H54 (cell line): Measurements from ENCODE around the gene FAM131B.
A peak's percentile ranks its signal among the peaks of the same experiment; 100 is the strongest.

Experiments
- DNase-seq: peaks from one replicate; pipeline ENCODE4 v3.0.0; 2011; ENCODE audit warnings: low spot score, mixed read lengths; ENCODE audit not compliant: insufficient read length
- FAIRE-seq: peaks from 3 replicates; lab custom pipeline; 2011; peaks lifted over from hg19 to GRCh38; lab: Jason Lieb, UNC
- POLR2A ChIP-seq: IDR thresholded peaks from 2 replicates; pipeline ENCODE4 v1.6.1; 2011; ENCODE audit warnings: low read depth, mild to moderate bottlenecking, low read length

FAM131B gene

GRCh38 chr7:143354376-143354775, 8.1 kb downstream of the FAM131B start:
- FAIRE-seq, result no peak
- no peak for DNase-seq
- TF ChIP-seq POLR2A, result no peak

GRCh38 chr7:143352531-143353002, 9.9 kb downstream of the FAM131B start:
- no peak for FAIRE-seq

DNA sequence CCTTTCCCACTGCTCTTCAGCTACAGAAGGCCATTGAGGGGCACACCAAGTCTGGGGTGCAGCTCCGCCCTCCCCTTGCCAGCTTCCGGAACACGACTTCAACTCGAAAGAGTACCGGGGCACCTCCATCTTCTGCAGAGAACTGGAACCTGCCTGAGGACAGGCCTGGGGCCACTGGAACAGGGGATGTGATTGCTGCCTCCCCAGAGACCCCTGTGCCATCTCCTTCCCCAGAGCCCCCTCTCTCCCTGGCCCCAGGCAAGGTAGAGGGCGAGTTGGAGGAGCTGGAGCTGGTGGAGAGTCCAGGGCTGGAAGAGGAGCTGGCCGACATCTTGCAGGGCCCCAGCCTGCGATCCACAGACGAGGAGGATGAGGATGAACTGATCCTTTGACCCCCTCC, 10.9 kb downstream of the FAM131B start:
- no peak for FAIRE-seq
- TF ChIP-seq POLR2A, result no peak

More at GRCh38 chr7:143352531-143353002, 9.9 kb downstream of the FAM131B start:
- no peak for TF ChIP-seq POLR2A
- DNase-seq, result no peak

DNA sequence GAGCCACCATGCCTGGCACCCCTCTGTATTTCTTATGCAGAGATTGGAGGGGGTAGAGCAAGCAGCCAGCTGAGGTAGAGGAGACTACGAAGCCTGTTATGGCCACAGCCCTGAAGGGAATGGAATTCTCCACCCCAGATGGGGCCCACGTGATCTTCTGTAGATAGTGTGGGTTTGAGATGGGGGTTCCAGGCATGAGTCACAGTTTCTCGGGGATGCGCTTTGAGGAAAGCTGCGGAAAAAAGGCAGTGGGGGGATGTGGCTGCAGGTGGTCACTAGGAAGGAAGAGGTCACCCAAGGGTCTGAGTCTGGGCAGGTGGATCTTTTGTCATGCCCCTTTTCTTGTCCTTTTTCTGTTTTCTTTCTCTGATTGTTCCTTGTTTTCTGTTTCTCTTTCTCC, 11.5 kb downstream of the FAM131B start:
- DNase-seq (no peak), FAIRE-seq (no peak)
- TF ChIP-seq POLR2A, result no peak

More for the DNA sequence above, 10.9 kb downstream of the FAM131B start:
- DNase-seq, result no peak

DNA sequence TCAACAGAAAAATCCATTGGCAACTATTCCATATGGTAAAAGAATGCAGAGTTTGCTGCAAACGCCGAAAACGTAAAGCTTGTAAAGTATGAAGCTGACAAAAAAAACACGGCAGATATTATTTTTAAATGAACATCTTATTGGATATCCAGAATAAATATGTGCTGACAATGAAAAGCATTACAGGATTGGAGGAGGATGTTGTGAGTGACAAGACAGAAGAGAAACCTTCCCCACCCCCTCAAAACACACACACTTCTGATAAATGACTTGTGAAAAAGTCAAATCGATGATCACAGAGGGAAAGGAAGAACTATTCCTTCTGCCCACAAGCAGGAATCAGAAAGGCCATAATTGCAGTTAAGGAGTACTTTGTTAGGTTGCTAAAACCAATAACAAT, 14.6 kb downstream of the FAM131B start:
- FAIRE-seq (no peak), DNase-seq (no peak)
- TF ChIP-seq POLR2A, result no peak

DNA sequence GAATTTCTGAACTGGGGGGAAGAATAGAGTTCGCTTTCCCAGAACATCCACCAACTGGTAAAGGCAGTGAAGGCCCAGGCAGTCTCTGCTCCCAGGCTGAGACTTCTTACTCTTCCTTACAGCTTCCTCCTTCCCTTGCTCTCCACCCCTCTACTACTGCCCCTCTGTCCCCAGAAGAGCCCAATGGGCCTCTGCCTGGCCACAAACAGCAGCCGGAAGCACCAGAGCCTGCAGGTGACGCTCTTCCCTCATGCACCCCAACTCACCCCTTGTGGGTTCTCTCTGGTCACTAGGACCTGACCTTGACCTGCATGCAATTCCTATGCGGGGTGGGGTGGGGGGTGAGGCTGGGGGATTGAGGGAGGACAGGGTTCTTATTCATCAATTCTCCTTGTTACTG, 16.5 kb downstream of the FAM131B start:
- FAIRE-seq (no peak), DNase-seq (no peak)
- TF ChIP-seq POLR2A, result no peak

GRCh38 chr7:143345428-143345900, 17.0 kb downstream of the FAM131B start:
- TF ChIP-seq POLR2A, result no peak
- FAIRE-seq (no peak), DNase-seq (no peak)

- DNase-seq (no peak), FAIRE-seq (no peak)
- TF ChIP-seq POLR2A, result no peak
Measured at GRCh38 chr7:143343596-143343995, 18.9 kb downstream of the FAM131B start.

DNA sequence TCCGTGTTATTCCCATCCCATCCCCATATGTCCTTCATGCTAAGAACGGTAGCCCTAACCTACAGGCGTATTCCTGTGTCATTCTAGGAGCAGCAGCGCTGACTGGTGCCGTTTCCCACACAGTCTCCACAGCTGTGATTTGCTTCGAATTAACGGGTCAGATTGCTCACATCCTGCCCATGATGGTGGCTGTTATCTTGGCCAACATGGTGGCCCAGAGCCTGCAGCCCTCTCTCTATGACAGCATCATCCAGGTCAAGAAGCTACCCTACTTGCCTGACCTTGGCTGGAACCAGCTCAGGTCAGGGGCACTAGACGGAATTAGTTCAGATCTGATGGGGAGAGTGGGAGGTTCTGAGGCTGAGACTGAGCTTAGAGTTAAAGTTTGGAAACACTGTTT, 20.7 kb downstream of the FAM131B start:
- no peak for TF ChIP-seq POLR2A
- no peak for FAIRE-seq
- DNase-seq, result no peak

- no peak for FAIRE-seq
- no peak for DNase-seq
- no peak for TF ChIP-seq POLR2A
Measured at GRCh38 chr7:143337216-143337615, 25.3 kb downstream of the FAM131B start.

DNA sequence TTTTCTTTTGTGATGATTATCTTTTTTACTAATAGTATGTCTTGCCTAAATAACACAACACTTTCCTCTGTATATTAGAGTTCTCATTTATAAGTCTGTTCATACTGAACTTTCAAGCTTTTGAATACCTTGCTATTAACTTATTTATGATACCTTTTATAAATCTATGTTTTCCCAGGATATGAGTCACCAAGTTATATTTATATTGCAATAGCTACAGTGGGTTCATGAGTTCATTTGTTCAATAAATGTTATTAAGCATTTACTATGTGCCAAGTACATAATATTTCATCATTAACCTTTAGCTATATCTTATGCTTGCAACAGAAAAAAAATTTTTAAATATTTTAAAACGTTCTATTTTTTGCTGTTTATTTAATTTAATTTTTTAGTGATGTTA, 28.3 kb downstream of the FAM131B start:
- DNase-seq (no peak), FAIRE-seq (no peak)
- TF ChIP-seq POLR2A, result no peak

- DNase-seq (peak; percentile 77), FAIRE-seq (peak; percentile 93)
- TF ChIP-seq POLR2A, result no peak
Measured at GRCh38 chr7:143331179-143331801, 31.2 kb downstream of the FAM131B start.

DNA sequence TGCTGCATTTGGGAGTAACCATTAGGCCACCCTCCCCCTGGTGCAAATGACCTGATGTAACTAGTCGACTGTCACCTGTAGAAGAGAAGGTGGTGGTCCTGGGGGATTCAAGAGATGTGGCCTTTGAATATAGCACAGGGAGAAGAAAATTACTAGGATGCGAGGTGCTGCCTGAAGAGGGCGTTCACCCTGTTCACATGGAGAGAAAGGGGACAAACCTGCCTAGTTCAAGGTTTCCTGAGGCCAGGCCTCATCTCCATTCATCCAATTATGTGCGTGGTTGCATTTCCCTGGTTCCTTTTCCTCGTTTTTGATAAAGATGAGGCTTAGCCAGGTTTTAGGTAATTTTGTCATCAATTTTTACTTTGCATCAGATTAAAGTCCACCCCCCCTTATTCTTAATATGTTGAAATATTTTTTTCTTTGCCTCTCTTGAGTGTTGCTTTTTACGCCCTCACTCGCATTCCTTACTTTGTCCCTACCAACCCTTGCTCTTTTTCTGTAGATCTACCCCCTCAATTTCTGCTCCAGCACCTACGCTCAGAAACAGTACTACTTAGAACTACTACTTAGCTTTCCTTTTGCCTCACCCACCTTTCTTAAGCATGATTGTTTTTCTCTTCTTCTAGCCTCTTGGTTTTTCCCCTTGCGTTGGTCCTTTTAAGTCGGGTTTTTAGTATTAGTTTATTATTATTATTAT, 32.9 kb downstream of the FAM131B start:
- no peak for FAIRE-seq

DNA sequence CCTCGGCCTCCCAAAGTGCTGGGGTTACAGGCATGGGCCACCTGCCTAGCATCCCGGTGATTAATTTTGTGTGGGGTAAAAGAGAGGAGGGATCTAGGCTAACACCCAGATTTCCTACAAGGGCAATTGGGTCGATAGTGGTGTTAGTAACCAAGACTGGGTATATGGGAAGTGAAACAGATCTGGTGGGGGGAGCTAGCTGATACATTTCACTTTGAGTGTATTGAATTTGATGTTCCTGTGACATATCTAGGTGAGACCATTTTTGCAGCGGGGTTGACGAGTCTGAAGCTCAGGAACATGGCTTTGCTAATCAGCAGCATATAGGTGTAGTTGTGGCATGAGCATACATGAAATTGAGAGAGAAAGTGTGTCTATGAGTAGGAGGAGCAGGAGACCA, 34.6 kb downstream of the FAM131B start:
- FAIRE-seq, result no peak
- no peak for DNase-seq
- TF ChIP-seq POLR2A, result no peak

More for the DNA sequence above, 32.9 kb downstream of the FAM131B start:
- no peak for TF ChIP-seq POLR2A
- no peak for DNase-seq

DNA sequence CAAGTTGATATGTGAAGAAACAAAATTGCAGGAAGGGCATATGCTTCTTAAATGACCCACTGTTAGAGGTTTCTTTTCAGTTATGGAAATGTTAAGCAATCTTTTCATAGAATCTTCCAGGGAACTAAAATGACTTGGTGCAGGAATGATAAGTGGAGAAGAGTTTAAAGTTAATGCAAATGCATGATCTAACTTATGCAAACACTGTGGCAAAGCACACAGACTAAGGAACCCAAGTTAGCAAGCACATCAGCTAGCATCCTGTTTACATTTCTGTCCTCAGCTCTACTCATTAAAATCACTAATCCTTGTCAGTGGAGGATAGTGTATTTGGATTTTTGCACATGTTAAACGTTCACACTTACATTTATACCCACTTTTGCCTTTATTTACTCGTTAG, 37.3 kb downstream of the FAM131B start:
- TF ChIP-seq POLR2A, result no peak
- FAIRE-seq, result no peak
- no peak for DNase-seq

DNA sequence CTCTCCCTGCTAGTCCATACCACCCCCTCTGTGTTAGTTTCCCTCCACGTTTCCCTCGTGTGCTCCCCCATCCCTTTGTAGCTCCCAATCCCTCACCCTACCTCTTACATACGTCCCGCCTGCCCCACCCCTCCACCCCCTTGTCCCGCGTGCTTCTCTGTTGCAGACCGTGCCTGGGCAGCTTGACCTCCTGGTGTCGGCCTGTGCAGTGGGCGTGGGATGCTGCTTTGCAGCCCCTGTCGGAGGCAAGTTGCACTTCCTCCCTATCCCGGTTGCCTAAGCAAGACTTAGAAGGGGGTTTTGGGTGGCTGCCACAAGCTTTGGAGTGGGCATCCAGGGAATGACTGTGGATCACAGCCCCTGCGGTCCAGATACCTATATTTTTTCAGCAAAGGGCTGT, 38.9 kb downstream of the FAM131B start:
- FAIRE-seq, result no peak
- DNase-seq, result no peak

More for the DNA sequence above, 38.9 kb downstream of the FAM131B start:
- no peak for TF ChIP-seq POLR2A
